ENCODE data around the gene OSBPL6. TPM values are rescaled to one million over a fixed set of nuclear protein-coding genes. Genes with fewer than 3 reads are reported as not detected.
A peak's percentile ranks its signal among the peaks of the same experiment; 100 is the strongest.

Gene OSBPL6
- total RNA-seq, 6 experiments from 2014 or later = 2.4 to 7.5 (median 3.3) TPM

- Mint-ChIP-seq H3K9me3 (no peaks in the 10 kb centered on the region), H3K27ac (no peak overlapping the region), H3K4me1 (ENCODE audit: low read depth) (peaks cover 6% of the 10 kb centered on the region), H3K27me3 (ENCODE audit: insufficient read depth) (no peaks in the 10 kb centered on the region), H3K36me3 (ENCODE audit: low read depth) (no peaks in the 10 kb centered on the region), H3K4me3 (no peak overlapping the region)
- no peak for DNase-seq
- TF ChIP-seq, protein P1, sequence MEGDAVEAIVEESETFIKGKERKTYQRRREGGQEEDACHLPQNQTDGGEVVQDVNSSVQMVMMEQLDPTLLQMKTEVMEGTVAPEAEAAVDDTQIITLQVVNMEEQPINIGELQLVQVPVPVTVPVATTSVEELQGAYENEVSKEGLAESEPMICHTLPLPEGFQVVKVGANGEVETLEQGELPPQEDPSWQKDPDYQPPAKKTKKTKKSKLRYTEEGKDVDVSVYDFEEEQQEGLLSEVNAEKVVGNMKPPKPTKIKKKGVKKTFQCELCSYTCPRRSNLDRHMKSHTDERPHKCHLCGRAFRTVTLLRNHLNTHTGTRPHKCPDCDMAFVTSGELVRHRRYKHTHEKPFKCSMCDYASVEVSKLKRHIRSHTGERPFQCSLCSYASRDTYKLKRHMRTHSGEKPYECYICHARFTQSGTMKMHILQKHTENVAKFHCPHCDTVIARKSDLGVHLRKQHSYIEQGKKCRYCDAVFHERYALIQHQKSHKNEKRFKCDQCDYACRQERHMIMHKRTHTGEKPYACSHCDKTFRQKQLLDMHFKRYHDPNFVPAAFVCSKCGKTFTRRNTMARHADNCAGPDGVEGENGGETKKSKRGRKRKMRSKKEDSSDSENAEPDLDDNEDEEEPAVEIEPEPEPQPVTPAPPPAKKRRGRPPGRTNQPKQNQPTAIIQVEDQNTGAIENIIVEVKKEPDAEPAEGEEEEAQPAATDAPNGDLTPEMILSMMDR (IDR thresholded peaks at IDR 0.05) = no peak
Measured at GRCh38 chr2:178296394-178297090, 102.2 kb downstream of the OSBPL6 start.

GRCh38 chr2:178297091-178297411 is 102.7 kb downstream of the OSBPL6 start:
- Mint-ChIP-seq H3K4me1 (ENCODE audit: low read depth) (peaks cover 6% of the 10 kb centered on the region), H3K4me3 (no peak overlapping the region), H3K9me3 (no peaks in the 10 kb centered on the region), H3K27ac (no peak overlapping the region), H3K36me3 (ENCODE audit: low read depth) (no peaks in the 10 kb centered on the region), H3K27me3 (ENCODE audit: insufficient read depth) (no peaks in the 10 kb centered on the region)
- DNase-seq = no peak
- TF ChIP-seq, protein P1 (IDR thresholded peaks at IDR 0.05) = no peak

DNA sequence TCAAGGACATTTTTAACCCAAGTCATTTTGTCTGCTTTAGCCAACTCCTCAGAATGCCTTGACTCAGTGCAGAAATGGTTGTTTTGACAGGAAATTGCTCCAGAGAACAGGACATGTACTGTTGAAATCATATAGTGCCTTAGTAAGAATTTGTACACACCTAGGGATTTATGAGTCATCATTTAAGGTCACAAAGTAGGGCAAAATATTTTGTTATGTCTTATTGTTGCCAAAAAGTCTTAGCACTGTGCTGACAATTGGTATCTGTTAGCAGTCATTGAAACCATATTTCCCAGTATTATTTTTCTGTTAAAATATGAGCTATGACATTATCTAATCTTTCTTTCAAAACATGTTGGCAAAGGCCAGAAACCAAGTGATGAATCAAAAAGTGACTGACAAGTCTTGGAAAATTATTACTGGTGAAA is 104.5 kb downstream of the OSBPL6 start:
- Mint-ChIP-seq H3K27me3 (ENCODE audit: insufficient read depth) (no peaks in the 10 kb centered on the region), H3K9me3 (no peaks in the 10 kb centered on the region; the same call in 1 of the 2 replicates), H3K4me1 (ENCODE audit: low read depth) (peaks cover 6% of the 10 kb centered on the region), H3K27ac (no peak overlapping the region), H3K4me3 (no peak overlapping the region), H3K36me3 (ENCODE audit: low read depth) (no peaks in the 10 kb centered on the region)
- DNase-seq = peak; percentile 26
- TF ChIP-seq, protein P1 (IDR thresholded peaks at IDR 0.05) = no peak

DNA sequence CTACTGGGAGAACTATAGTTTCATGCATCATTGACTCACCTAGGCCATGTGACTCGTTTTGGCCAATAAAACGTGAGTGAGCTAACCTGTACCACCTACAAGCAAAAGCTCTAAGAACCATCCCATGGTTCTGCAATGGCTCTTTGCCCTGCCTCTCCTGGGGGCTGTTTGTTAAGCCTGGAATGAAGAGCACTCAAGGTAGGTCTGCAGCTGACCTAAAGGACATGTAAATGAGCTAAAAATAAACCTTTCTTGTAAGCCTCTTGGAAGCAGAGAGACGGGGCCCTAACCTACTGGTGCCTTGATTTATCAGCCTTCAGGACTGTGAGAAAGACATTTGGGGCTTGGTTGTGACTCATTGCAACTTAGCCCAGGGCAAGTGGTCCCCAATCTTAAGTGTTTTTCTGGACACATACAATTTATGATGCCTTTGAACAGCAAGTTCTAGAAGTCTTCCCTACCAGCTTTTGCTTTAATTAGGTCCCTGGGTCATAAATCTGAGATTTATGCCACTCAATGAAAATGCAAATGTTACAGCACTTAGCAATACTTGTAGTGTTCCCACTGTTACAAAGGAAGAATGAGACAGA is 107.4 kb downstream of the OSBPL6 start:
- Mint-ChIP-seq H3K9me3 (no peaks in the 10 kb centered on the region; the same call in 1 of the 2 replicates), H3K4me3 (no peak overlapping the region), H3K27ac (no peak overlapping the region), H3K4me1 (ENCODE audit: low read depth) (peaks cover 6% of the 10 kb centered on the region), H3K36me3 (ENCODE audit: low read depth) (no peaks in the 10 kb centered on the region), H3K27me3 (ENCODE audit: insufficient read depth) (no peaks in the 10 kb centered on the region)
- TF ChIP-seq, protein P1 (IDR thresholded peaks at IDR 0.05) = no peak
- no peak for DNase-seq

- Mint-ChIP-seq H3K27ac (no peak overlapping the region), H3K27me3 (ENCODE audit: insufficient read depth) (no peaks in the 10 kb centered on the region; the same call in 1 of the 2 replicates), H3K9me3 (no peaks in the 10 kb centered on the region; the same call in 1 of the 2 replicates), H3K4me3 (no peak overlapping the region), H3K4me1 (ENCODE audit: low read depth) (peaks cover 3% of the 10 kb centered on the region; the same call in 1 of the 2 replicates), H3K36me3 (ENCODE audit: low read depth) (no peaks in the 10 kb centered on the region)
- DNase-seq = no peak
- TF ChIP-seq, protein P1 (IDR thresholded peaks at IDR 0.05) = no peak
Measured at GRCh38 chr2:178304333-178304732, 110.0 kb downstream of the OSBPL6 start.
